Endothelial cell of umbilical vein (primary cell): ENCODE data around the gene AKT3. TPM values are rescaled to one million over a fixed set of nuclear protein-coding genes. Genes with fewer than 3 reads are reported as not detected.

Source experiments
- BruUV-seq: library from RNA; stranded (reverse); fragments of 400-500 nt; replicated peaks from 2 replicates; lab custom pipeline; 2021; lab: Mats Ljungman, UMichigan
- CTCF ChIA-PET: fragments of 300-600, 350-600 bp; sonication (Branson Sonifier 250); formaldehyde crosslinking; loops from one replicate; lab custom pipeline; 2021; ENCODE audit warnings: antibody characterized with exemption, inconsistent platforms; lab: Charles Lee
- POLR2A ChIA-PET: fragments of 300-600, 350-600 bp; sonication (Branson Sonifier 250); formaldehyde crosslinking; loops from one replicate; lab custom pipeline; 2021; ENCODE audit warnings: antibody characterized with exemption, inconsistent platforms; lab: Charles Lee
- DNase-seq: peaks from one replicate; pipeline ENCODE4 v3.0.0-alpha.2; 2011; ENCODE audit warnings: low read depth, low spot score
- FAIRE-seq: peaks from 2 replicates; lab custom pipeline; 2011; peaks lifted over from hg19 to GRCh38; lab: Jason Lieb, UNC
- H2AFZ ChIP-seq: 2 replicates; pipeline ENCODE4 v1.6.0; 2012; ENCODE audit warnings: low read depth, low read length, control low read depth, inconsistent platforms
- H3K27ac ChIP-seq: 2 replicates; pipeline ENCODE4 v1.5.1; 2011; ENCODE audit warnings: low read depth, mild to moderate bottlenecking, control low read depth, low read length, moderate library complexity; ENCODE audit not compliant: insufficient read depth
- H3K27me3 ChIP-seq, 2 experiments: 2 replicates each; pipeline versions ENCODE4 v1.6.0 to v1.6.1; 2011; ENCODE audit warnings: low read length in 2 of 2, mixed read lengths in 1 of 2; ENCODE audit not compliant: control insufficient read depth in 2 of 2, insufficient read depth in 2 of 2
- H3K36me3 ChIP-seq, 2 experiments: 2 replicates in 1 of 2; 3 replicates in 1 of 2; pipeline ENCODE4 v1.5.1; 2011; ENCODE audit warnings: low read length in 2 of 2, mild to moderate bottlenecking in 1 of 2, moderate library complexity in 1 of 2; ENCODE audit not compliant: control insufficient read depth in 2 of 2, insufficient read depth in 2 of 2; ENCODE audit errors: extremely low read depth in 1 of 2
- H3K4me1 ChIP-seq: 3 replicates; pipeline ENCODE4 v1.5.1; 2011; ENCODE audit warnings: mild to moderate bottlenecking, low read length; ENCODE audit not compliant: control insufficient read depth, insufficient read depth; ENCODE audit errors: extremely low read depth
- H3K4me2 ChIP-seq: 2 replicates; pipeline ENCODE4 v1.6.1; 2011; ENCODE audit warnings: low read length, control low read depth, mixed read lengths; ENCODE audit not compliant: insufficient read depth
- H3K4me3 ChIP-seq, 3 experiments: fragments of 200-600 bp in 1 of 3; sonication (generic), shearing (Covaris generic) in 1 of 3; replicated peaks in 1 of 3; 2 replicates each; pipeline ENCODE4 v1.5.1; 2011 to 2016; ENCODE audit warnings: control low read depth in 3 of 3, low read length in 3 of 3, mild to moderate bottlenecking in 2 of 3, inconsistent platforms in 1 of 3, low read depth in 1 of 3, moderate library complexity in 1 of 3; ENCODE audit not compliant: insufficient read depth in 1 of 3
- H3K79me2 ChIP-seq: 2 replicates; pipeline ENCODE4 v1.6.0; 2012; ENCODE audit warnings: low read length, inconsistent platforms; ENCODE audit not compliant: control insufficient read depth, insufficient read depth
- H3K9ac ChIP-seq: replicated peaks from 2 replicates; pipeline ENCODE3; 2011; ENCODE audit warnings: low read length, control low read depth; ENCODE audit not compliant: insufficient read depth; ENCODE audit errors: extremely low read depth
- H3K9me1 ChIP-seq: replicated peaks from 3 replicates; pipeline ENCODE4 v1.6.0; 2011; ENCODE audit warnings: mild to moderate bottlenecking, low read length; ENCODE audit not compliant: control insufficient read depth, insufficient read depth; ENCODE audit errors: extremely low read depth
- H3K9me3 ChIP-seq: replicated peaks from 2 replicates; pipeline ENCODE4 v1.5.1; 2012; ENCODE audit warnings: low read length, inconsistent platforms; ENCODE audit not compliant: control insufficient read depth, insufficient read depth
- H4K20me1 ChIP-seq: replicated peaks from 2 replicates; pipeline ENCODE3; 2011; ENCODE audit warnings: mild to moderate bottlenecking, low read length; ENCODE audit not compliant: control insufficient read depth, insufficient read depth; ENCODE audit errors: extremely low read depth
- CTCF ChIP-seq, 2 donors: IDR thresholded peaks; 1 replicate in 1 of 2; 2 replicates in 1 of 2; pipeline ENCODE4 v1.5.1; 2011; ENCODE audit warnings: low read length in 2 of 2, mild to moderate bottlenecking in 2 of 2, moderate library complexity in 2 of 2, control low read depth in 1 of 2, inconsistent platforms in 1 of 2, low read depth in 1 of 2; ENCODE audit not compliant: insufficient read depth in 1 of 2; ENCODE audit errors: extremely low read depth in 1 of 2
- EZH2 ChIP-seq: IDR thresholded peaks from 2 replicates; pipeline ENCODE4 v1.6.1; 2012; ENCODE audit warnings: borderline replicate concordance, low read depth, mild to moderate bottlenecking, moderate library complexity, low read length, inconsistent platforms; ENCODE audit not compliant: severe bottlenecking
- FOS ChIP-seq: IDR thresholded peaks from 2 replicates; pipeline ENCODE4 v1.6.1; 2011; ENCODE audit warnings: mild to moderate bottlenecking, low read length, moderate library complexity, borderline replicate concordance; ENCODE audit not compliant: insufficient read depth
- GATA2 ChIP-seq: IDR thresholded peaks from 2 replicates; pipeline ENCODE4 v1.7.0; 2011; ENCODE audit warnings: low read depth, mild to moderate bottlenecking, moderate library complexity, mixed read lengths, low read length; ENCODE audit not compliant: insufficient read length, insufficient read depth
- JUN ChIP-seq: IDR thresholded peaks from 2 replicates; pipeline ENCODE4 v1.6.1; 2011; ENCODE audit warnings: borderline replicate concordance, low read depth; ENCODE audit not compliant: insufficient read length, insufficient read depth
- MAX ChIP-seq: IDR thresholded peaks from 2 replicates; pipeline ENCODE4 v1.6.1; 2011; ENCODE audit not compliant: insufficient read depth, insufficient read length
- MYC ChIP-seq: IDR thresholded peaks from one replicate; pipeline ENCODE4 v1.6.1; 2011; ENCODE audit warnings: mild to moderate bottlenecking, low read depth, low read length
- POLR2A ChIP-seq: IDR thresholded peaks from 2 replicates; pipeline ENCODE4 v1.6.1; 2012; ENCODE audit warnings: low read depth, mild to moderate bottlenecking, control low read depth, low read length
- POLR2AphosphoS5 ChIP-seq: IDR thresholded peaks from 2 replicates; pipeline ENCODE4 v1.6.1; 2012; ENCODE audit warnings: low read depth, mild to moderate bottlenecking, control low read depth, low read length, moderate library complexity; ENCODE audit not compliant: insufficient read depth
- dilution Hi-C: fragments of 300-500 bp; cut with MboI; formaldehyde crosslinking; loops from one replicate; pipeline ENCODE4 v1.15.0; 2019; ENCODE audit warnings: low sequenced_read_pairs; ENCODE audit not compliant: extremely low pct_ligation_motif_present
- intact Hi-C: fragments of 100-400 bp; cut with micrococcal nuclease; formaldehyde crosslinking; loops from one replicate; pipeline ENCODE4 v1.10.0; 2022
- polyA plus RNA-seq, 4 experiments: library from polyadenylated mRNA; depleted of rRNA in 3 of 4; stranded (reverse) in 3 of 4; unstranded in 1 of 4; fragments of >200 nt; gene quantifications; 2 replicates each; pipeline versions ENCODE4 v1.2.1 to v1.2.3, GENCODE V29; 2011 to 2012; ENCODE audit warnings: missing spikeins in 1 of 4
- total RNA-seq: library from RNA; stranded (reverse); gene quantifications from 2 replicates; pipeline ENCODE4 v1.2.3, GENCODE V29; 2021

Gene AKT3
- total and polyA plus RNA-seq, 2 donors (not counting 3 experiments of a cell fraction or from before 2014, with no cell fraction given): 20.6 to 97.1 TPM

- Histone ChIP-seq H3K9ac (no peak overlapping the region), H3K9me1 (no peaks in the 10 kb centered on the region), H3K27me3 (no peaks in the 10 kb centered on the region), H3K79me2 (no peaks in the 10 kb centered on the region), H4K20me1 (no peaks in the 10 kb centered on the region), H3K9me3 (no peaks in the 10 kb centered on the region), H3K4me3 (no peak overlapping the region), H3K36me3 (peaks cover 2 to 3% of the 10 kb centered on the region in 2 experiments), H3K4me1 (peaks cover 2% of the 10 kb centered on the region), H2AFZ (no peak overlapping the region), H3K4me2 (no peak overlapping the region), H3K27ac (no peak overlapping the region)
- no TSS peak for BruUV-seq
- CTCF ChIA-PET: no interaction called here
- no peak for TF ChIP-seq EZH2
- DNase-seq (no peak), FAIRE-seq (no peak)
- POLR2A ChIA-PET: no interaction called here
- intact Hi-C loops (no loop called here), dilution Hi-C loops (no loop called here)
These were observed 362.9 kb downstream of the AKT3 start for GRCh38 chr1:243487036-243487648.

GRCh38 chr1:243483952-243484351 is 366.1 kb downstream of the AKT3 start:
- FAIRE-seq (no peak), DNase-seq (no peak)
- H3K4me1 ChIP-seq: peaks cover 2% of the 10 kb centered on the region
- H3K79me2 ChIP-seq: no peaks in the 10 kb centered on the region
- BruUV-seq: no TSS peak
- H3K9me1 ChIP-seq: no peaks in the 10 kb centered on the region
- no peak overlapping the region for H3K4me2 ChIP-seq
- TF ChIP-seq MAX (no peak), MYC (no peak), POLR2A (no peak), POLR2AphosphoS5 (no peak), EZH2 (no peak), FOS (no peak), GATA2 (no peak), CTCF (IDR thresholded peaks at IDR 0.05; ENCODE audit: extremely low read depth in 1 of 2, insufficient read depth in 1 of 2, low read depth in 1 of 2, low read length in 2 of 2) (no peak), JUN (no peak)
- CTCF ChIA-PET: interaction anchor here (0.6 kb wide), 1 partner anchor 8 kb away, joined by 3 read pairs; no protein-coding TSS in a partner anchor
- dilution Hi-C loops: no loop called here
- no peaks in the 10 kb centered on the region for H4K20me1 ChIP-seq
- no peaks in the 10 kb centered on the region for H3K27me3 ChIP-seq
- H3K9ac ChIP-seq: no peak overlapping the region
- no peaks in the 10 kb centered on the region for H3K9me3 ChIP-seq
- no peak overlapping the region for H3K27ac ChIP-seq
- no peaks in the 10 kb centered on the region for H3K36me3 ChIP-seq
- intact Hi-C loops: loop anchor here (1.0 to 2.0 kb wide), 2 partner anchors 264 to 463 kb away; no protein-coding TSS in a partner anchor
- H2AFZ ChIP-seq: no peak overlapping the region
- no peak overlapping the region for H3K4me3 ChIP-seq
- POLR2A ChIA-PET: no interaction called here
